Measurements from ENCODE around the gene PAK4.

Gene PAK4

DNA sequence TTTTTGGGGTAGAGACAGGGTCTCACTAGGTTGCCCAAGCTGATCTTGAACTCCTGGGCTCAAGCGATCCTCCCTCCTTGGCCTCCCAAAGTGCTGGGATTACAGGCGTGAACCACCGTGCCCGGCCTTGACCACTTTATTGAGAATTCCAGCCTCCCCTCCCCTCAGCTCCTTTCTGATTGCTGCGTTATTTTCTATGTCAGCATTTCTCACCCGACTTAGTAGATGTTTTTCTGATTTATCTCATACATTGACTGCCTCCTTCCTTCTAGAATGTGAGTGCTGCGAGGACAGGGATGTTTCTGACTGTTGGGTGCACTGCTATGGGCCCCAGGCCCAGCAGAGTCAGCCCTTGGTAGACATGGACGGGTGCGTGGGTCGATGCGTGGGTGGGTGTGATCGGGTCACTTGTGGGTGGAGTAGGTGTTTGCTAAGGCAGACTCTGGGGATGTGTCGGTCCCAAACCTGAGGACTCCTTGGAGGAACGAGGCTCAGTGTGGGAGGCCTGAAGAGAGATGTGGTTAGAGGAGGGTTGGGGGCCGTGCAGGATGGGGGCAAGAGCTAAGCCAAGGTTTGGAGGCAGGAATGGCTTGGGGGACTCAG is 37.0 kb downstream of the PAK4 start:
- no peak for DNase-seq (ENCODE audit: low read depth in 2 of 3, low spot score in 1 of 3)

DNA sequence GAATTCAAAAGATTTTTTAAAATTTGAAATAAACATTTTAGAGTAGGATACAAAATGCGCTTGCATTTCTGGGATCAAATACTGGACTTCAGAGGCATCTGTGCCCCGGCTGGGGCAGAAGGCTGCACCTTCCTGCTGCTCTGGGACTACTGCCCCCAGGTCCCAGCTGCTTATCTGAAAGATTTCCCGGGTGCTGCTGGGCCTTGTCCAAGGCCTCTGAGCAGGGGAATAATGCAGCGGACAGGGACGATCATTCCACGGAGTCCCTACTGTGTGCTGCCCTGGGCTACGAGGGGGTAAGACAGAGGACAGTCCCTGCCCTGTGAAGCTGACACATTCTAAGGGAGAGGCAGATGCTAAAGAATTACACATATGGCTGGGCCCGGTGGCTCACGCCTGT is 38.0 kb downstream of the PAK4 start:
- DNase-seq (ENCODE audit: low read depth in 2 of 3, low spot score in 1 of 3), result no peak

DNA sequence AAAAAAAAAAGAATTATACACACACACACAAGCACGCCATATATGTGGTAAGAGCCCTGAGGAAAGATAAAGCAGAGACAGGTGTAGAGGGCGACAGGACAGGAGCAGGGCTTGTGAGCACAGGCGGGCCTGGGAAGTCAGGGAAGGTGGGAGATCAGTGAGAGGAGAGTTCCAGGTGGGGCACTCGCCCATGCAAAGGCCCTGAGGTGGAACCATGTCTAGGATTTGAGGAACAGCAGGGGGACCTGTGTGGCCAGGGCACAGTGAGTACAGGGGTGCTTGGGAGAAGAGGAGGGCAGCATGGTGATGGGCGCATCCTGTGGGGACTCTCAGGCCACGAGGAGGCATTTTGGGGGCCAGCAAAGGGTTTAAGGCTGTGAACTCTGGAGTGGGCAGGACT is 38.7 kb downstream of the PAK4 start:
- DNase-seq (ENCODE audit: low read depth in 2 of 3, low spot score in 1 of 3), result no peak

DNA sequence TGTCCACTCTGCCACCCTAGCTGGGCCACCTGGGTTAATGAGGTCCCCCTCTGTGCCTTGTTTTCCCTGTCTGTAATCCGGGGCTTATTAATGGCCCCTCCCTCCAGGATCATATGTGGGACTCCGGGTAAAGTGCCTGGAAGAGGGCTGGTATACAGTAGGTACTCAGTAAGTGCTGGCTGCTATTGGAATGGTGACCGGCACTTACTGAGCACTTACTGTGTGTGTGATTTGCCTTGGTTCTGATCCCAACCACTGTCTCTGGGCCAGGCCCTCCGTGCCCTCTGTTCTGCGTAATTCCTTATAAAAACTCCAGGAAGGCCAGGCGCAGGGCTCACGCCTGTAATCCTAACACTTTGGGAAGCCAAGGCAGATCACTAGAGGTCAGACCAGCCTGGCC is 40.3 kb downstream of the PAK4 start:
- DNase-seq (ENCODE audit: low read depth in 2 of 3, low spot score in 1 of 3), result no peak

DNA sequence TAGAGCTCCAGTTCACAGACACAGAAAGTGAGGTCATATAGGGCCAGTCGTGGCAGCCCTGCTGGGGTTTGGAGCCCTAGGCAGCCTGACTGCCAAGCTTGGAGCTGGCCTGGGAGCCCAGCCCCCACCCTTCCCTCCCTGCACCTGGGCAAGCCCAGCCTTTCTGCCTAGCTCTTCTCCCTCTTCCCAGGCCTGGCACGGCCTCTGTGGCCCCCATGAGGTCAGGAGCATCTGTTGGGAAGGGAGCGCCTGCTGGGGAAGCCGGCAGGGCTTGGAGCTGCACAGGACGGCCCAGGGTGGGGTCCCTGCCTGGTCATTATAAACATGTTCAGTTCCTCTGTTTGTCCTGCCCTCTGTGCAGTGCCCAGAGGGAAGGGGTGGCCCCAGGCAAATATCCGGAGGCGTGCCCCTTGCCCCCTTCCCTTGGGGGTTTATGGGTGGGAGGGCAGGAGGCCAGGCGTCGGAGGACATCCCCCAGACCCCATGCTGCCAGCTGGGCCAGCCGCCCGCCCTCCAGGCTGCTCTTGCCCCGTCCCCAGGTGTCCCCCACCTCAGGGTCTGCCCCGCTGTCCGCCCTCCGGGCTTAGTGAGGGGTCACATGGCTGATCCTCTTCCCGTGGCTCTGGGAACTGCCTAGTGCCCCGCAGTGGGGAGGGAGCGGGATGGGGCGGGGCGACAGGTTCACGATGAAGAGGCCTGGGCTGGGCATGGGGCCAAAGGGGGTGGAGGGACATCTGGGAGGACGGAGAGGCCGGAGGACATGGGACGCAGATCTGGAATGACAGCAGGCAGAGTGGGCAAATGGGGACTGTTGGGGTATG is 41.2 kb downstream of the PAK4 start:
- no peak for DNase-seq (ENCODE audit: low read depth in 2 of 3, low spot score in 1 of 3)

DNA sequence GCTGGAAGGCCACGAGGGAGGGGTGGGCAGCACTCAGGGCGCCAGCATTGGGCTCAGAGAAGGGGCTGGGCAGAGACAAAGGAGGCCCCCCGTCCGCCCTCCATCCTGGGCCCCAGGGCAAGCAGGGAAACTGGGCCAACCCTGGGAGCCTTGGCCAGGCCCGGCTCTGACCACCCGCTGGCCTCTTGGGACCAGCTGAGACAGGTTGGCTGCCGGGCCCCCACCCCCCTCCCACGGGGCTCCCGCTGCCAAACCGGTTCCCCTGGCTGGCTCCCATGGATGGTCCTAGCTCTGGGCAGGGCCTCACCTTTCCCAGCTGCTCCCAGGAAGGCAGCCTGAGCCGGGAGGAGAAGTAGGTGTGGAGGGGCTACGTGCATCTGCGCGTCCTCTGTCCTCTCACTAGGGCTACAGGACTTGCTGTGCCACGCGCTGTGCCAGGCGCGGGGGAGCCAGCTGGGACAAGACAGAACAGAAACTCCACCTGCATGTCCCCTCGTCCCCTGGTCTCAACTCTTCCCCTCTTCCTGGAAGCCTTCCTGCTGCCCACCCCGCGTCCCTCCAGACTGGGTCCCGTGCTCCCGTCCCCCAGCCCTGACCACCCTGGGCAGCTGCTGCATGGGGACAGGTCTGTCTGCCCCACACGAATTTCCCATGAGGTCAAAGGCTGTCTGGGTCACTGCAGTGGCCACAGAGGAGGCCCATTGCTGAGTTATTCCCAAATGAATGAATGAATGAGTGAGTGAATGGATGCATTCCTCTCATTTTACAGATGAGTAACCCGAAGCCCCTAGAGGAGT is 42.1 kb downstream of the PAK4 start:
- DNase-seq (ENCODE audit: low read depth in 2 of 3, low spot score in 1 of 3), result no peak

DNA sequence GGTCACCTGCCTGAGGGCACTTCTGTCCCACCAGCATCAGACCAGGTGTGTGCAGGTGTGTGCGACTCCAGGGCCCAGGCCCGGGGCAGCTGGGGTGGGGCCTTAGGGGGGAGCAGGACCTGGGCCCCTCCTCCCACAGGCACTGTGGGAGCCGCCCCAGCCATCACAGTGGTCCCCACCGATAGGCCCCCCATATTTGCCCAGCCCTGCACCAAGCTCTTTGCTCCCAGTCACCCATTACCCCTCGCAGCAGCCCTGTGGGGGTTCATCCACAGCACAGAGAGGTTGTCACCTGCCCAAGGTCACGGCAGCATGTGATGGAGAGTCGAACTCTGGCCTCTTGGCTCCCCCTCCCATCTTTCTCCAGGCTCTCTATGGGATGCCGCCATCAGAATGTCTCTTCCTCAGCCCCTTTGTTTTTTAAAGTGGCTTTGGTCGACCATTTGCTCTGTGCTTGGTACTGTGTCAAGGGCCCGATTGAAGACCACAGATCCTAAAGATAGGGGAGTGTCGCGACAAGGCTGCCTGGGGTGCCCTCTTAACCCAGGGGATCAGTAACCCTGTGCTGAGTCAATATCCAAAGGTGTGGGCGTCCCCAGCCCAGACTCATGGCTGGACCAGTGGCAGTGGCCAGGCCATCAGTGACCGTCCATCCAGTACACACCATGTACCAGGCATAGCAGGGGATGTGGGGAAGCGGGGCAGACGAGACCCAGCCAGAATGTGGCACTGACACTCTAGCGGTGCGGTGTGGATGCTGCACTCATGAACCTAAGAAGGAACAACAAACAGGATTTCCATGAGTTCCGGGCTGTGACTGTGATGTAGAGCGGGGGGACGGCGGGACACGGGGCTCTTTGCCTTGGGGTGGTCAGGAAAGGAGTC is 42.9 kb downstream of the PAK4 start:
- DNase-seq (ENCODE audit: low read depth in 2 of 3, low spot score in 1 of 3), result no peak

DNA sequence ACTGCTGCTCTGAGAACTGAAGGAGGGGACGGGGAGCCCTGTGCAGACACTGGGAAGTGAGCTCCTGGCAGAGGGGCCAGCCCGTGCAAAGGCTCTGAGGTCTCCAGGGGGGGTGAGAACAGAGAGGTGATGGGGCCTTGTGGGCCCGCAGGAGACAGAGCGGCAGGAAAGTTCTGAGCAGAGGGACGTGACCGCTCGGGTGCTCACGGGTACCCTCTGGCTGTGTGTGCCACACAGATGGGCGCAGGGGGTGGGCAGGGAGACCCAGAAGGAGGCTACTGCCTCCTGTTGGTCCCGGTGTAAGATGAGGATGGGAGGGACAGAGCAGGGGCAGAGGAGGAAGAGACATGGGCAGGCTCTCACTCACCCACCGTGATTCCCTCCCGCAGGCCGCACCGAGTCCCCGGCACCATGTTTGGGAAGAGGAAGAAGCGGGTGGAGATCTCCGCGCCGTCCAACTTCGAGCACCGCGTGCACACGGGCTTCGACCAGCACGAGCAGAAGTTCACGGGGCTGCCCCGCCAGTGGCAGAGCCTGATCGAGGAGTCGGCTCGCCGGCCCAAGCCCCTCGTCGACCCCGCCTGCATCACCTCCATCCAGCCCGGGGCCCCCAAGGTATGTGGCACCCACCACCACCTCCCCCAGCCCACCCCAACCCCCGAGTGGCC is 43.7 kb downstream of the PAK4 start:
- no peak for DNase-seq (ENCODE audit: low read depth in 2 of 3, low spot score in 1 of 3)

DNA sequence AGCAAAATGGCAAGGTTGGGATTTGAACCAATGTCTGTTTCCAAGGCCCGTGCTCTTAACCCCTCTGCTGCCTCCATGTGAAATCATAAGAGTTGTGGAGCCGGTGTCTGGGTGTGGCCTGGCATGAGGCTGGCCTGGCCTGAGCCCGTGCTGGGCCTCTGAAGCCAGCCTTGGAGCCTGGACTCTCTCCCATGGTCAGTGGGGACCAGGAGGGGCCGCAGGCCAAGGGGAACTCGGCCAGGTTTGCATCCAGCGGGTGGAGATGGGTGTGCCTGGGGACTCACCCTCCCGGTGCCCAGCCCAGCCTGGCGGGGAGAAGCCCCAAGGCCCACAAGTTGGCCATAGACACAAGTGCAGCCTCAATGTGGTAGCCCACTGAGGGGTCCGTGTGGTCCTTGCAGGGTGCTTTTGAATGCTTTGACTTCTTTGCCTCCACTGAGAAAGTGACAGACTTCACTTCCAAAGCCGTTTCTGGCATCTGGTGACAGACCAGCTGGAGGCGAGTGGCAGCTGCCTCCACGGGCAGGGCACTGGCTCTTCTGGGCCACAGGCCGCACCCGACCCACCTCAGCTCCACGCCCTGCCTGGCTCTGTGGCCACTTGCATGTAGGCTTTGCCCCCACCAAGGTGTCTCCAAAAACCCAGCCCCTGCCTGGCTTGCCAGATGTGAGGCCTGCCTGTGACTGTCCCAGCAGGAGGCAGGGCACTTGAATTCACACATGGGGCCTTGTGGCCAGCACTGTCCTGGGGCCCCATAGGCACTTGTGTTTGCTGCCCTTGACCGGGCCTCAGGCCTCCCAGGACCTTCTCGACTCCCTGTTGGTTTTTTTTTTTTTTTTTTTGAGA is 45.0 kb downstream of the PAK4 start:
- DNase-seq (ENCODE audit: low read depth in 2 of 3, low spot score in 1 of 3), result no peak

DNA sequence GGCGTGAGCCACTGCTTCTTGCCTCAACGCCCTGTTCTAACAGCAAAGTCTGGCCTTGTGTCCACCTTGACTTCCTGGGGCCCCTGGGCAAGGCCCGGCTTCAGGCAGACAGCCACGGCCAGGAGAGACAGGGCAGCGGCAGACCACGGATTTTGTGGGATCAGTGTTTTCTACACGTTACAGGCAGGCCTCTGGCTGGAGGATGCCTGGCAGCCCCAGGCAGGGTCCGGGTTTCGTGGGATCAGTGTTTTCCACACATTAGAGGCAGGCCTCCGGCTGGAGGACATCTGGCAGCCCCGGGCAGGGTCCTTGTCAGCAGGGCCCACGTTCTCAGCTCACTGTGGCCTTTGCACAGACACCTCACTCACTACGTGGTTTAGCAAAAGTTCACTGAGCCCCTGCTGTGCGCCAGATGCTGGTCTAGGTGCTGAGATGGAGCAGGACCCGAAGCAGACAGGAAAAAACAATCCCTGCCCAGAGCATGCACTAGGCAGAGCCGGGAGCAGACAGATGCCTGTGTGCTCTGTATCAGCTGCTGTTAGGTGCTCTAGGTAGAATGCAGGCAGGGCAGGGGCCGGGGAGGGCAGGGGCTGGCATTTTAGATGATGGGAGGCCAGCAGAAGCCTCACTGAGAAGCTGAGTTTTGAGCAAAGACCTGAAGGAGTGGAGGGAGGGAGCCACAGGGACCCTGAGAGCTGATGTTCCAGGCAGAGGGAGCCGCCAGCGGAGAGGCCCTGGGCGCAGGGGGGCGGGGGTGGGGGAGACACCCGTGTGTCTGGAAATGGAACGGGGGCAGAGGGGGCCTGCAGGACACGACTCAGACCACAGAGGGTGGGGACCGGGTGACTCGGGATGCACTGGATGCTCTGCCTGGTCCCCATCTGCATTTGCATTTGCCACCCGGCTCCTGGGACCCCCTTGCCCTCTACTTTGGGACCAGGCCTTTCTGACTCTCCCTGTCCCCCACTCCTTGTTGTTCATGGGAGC is 46.2 kb downstream of the PAK4 start:
- DNase-seq (ENCODE audit: low read depth in 2 of 3, low spot score in 1 of 3), result no peak

DNA sequence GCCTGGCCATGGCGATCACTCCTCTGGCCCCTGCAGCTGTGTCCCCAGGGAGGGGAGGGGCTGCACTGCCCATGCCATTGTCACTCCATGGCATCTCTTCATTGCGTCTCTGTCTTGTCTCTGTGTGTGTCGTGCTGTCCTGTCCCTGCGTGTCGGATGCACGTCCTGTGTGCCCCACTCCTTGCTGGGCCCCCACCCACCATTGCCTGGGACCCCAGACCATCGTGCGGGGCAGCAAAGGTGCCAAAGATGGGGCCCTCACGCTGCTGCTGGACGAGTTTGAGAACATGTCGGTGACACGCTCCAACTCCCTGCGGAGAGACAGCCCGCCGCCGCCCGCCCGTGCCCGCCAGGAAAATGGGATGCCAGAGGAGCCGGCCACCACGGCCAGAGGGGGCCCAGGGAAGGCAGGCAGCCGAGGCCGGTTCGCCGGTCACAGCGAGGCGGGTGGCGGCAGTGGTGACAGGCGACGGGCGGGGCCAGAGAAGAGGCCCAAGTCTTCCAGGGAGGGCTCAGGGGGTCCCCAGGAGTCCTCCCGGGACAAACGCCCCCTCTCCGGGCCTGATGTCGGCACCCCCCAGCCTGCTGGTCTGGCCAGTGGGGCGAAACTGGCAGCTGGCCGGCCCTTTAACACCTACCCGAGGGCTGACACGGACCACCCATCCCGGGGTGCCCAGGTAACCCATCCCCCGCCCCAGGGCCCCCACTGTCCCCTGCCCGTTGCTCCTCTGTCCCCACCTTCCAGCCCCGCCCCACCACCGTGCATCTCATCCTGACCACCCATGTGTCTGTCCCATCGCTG is 47.3 kb downstream of the PAK4 start:
- DNase-seq (ENCODE audit: low read depth in 2 of 3, low spot score in 1 of 3), result no peak

DNA sequence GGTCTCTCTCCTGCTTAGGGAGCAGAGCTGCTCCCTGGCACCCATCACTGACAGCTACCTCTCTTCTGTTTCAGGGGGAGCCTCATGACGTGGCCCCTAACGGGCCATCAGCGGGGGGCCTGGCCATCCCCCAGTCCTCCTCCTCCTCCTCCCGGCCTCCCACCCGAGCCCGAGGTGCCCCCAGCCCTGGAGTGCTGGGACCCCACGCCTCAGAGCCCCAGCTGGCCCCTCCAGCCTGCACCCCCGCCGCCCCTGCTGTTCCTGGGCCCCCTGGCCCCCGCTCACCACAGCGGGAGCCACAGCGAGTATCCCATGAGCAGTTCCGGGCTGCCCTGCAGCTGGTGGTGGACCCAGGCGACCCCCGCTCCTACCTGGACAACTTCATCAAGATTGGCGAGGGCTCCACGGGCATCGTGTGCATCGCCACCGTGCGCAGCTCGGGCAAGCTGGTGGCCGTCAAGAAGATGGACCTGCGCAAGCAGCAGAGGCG is 48.0 kb downstream of the PAK4 start:
- no peak for DNase-seq (ENCODE audit: low read depth in 2 of 3, low spot score in 1 of 3)

DNA sequence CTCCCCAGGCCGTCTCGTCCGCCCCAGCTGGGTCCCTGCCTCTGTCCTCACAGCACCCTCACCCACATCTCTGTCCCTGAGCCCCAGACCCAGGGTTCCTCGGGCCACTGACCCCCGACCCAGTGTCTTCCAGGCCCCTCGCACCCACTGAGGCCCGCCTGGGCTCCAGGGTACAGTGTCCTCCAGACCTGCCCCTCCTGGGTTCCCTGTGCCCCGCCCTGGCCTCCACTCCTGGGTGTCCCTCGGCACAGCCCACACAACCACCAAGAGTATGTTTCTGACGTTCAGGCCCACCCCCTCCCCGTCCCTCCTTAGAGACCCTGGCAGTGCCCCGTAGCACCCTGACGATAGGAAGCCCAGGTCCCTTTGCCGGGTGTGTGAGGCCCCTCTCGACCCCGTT is 48.6 kb downstream of the PAK4 start:
- no peak for DNase-seq (ENCODE audit: low read depth in 2 of 3, low spot score in 1 of 3)

DNA sequence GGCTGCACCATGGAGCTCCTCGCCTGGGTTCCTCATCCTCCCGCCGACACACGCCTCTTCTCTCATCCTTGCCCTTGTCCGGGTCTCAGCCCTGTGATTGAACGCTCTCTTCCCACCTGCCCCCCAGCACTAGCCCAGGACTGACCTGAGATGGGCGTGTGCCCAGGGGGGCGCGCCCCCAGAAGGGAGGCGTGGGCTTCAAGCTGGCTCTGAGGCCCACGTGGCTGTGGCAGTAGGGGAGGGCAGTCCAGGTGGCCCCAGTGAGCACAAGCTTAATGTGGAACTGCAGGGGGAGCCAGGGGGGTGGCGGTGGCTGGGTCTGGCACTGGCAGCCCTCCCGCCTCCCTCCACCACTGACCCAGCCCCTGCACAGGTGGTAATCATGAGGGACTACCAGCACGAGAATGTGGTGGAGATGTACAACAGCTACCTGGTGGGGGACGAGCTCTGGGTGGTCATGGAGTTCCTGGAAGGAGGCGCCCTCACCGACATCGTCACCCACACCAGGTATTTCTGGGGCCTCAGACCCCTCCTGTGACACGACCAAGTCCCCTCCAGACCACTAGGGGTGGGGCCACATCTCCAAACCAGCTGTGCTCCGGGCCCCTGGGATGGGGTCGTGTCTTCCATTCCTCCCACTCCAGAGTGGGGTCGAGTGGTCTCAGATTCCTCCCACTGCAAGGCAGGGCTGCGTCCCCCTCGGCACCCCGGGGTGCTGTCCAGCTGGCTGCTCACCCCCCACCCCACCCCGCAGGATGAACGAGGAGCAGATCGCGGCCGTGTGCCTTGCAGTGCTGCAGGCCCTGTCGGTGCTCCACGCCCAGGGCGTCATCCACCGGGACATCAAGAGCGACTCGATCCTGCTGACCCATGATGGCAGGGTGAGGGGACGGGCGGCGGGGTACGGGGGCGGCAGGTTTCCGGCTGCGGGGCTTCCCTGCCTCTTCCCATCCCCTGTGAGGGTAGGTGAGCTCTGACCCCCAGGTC is 49.3 kb downstream of the PAK4 start:
- DNase-seq (ENCODE audit: low read depth in 2 of 3, low spot score in 1 of 3), result no peak

DNA sequence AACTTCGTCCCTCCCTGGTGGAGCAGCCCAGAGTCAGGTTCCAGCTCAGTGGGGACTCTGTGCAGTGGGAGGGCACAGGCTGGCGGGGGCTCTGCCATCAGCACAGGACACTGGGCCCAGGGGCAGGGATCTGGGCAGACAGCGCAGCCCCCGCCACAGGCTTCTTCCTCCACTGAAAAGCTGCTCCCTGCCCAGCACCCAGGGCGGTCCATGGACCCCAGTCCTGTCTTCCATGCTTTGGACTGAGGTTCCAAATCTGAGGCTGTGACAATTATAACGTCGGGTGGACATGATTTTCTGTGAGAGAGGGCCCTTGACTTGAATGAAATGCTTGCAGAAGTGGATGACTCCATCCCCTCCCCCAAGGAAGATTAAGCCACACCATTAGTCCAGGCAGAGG is 50.0 kb downstream of the PAK4 start:
- DNase-seq (ENCODE audit: low read depth in 2 of 3, low spot score in 1 of 3), result no peak

DNA sequence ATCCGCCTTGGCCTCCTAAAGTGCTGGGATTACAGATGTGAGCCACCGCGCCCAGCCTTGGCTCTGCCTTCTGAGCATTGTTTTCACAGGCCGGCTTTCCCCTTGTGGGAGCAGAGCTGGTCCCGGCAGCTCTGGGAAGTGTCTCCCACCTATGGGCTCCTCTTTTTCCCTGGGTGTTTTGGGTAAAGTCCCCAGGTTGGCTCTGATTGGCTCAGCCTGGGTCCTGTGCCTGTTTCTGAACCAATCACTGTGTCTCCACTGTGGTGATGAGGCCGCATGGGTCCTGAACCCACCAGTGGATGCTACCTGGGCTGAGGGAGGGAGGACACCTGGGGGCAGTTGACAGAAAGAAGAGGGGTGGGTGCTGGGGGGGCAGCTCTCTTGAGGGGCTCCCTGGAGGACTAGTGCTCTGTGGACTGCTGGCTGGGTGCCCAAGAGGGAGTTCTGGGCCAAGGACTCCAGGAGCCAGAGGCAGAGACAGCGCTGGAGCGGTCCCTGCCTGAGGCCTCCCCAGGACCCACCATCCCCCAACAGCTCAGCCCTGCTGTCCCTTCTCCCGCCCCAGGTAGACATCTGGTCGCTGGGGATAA is 51.6 kb downstream of the PAK4 start:
- DNase-seq (ENCODE audit: low read depth in 2 of 3, low spot score in 1 of 3), result no peak
